Cardiac muscle cell (in vitro differentiated cells and primary cell): ENCODE results near the gene NOC4L. TPM values are rescaled to one million over a fixed set of nuclear protein-coding genes. Genes with fewer than 3 reads are reported as not detected.
A peak's percentile ranks its signal among the peaks of the same experiment; 100 is the strongest.

Experiments
- DNase-seq, 2 donors: peaks; one replicate each; pipeline versions ENCODE4 v3.0.0 to v3.0.0-alpha.2; 2010 to 2017; ENCODE audit warnings: low read depth in 1 of 2, low spot score in 1 of 2
- H3K27ac ChIP-seq: fragments of 200-600 bp; sonication (generic); 2 replicates; pipeline ENCODE4 v1.5.1; 2016
- H3K27me3 ChIP-seq: fragments of 200-600 bp; sonication (generic); 2 replicates; pipeline ENCODE4 v1.6.0; 2016; ENCODE audit warnings: control low read depth
- H3K36me3 ChIP-seq: fragments of 200-600 bp; sonication (generic); 2 replicates; pipeline ENCODE4 v1.5.1; 2016; ENCODE audit warnings: control low read depth
- H3K4me1 ChIP-seq: fragments of 200-600 bp; sonication (generic); 2 replicates; pipeline ENCODE4 v1.8.1; 2017; ENCODE audit warnings: low read depth, mild to moderate bottlenecking, mixed run types
- H3K4me3 ChIP-seq: fragments of 200-600 bp; sonication (generic); 2 replicates; pipeline ENCODE4 v1.5.1; 2016; ENCODE audit warnings: mild to moderate bottlenecking
- H3K9me3 ChIP-seq: fragments of 200-600 bp; sonication (generic); 2 replicates; pipeline ENCODE4 v1.5.1; 2017; ENCODE audit warnings: low read depth, mild to moderate bottlenecking, control low read depth
- CTCF ChIP-seq: IDR thresholded peaks from 2 replicates; pipeline ENCODE4 v1.5.1; 2012; ENCODE audit warnings: low read depth, mild to moderate bottlenecking, low read length
- polyA plus RNA-seq: library from polyadenylated mRNA; unstranded; fragments of >200 nt; fragmentation: Nextera tagmentation; extraction: Ambion mirVana; gene quantifications from 2 replicates; pipeline ENCODE4 v1.2.1, GENCODE V29; 2016
- total RNA-seq: library from RNA; depleted of rRNA; stranded (reverse); fragments of >200 nt; gene quantifications from 2 replicates; pipeline ENCODE4 v1.2.3, GENCODE V29; 2016

The NOC4L gene
- total and polyA plus RNA-seq, 2 experiments from 2014 or later = 17.1 to 33.1 TPM

- no peak for DNase-seq
- no peak overlapping the region for H3K27ac ChIP-seq
- H3K36me3 ChIP-seq = no peaks in the 10 kb centered on the region
- H3K27me3 ChIP-seq = peaks cover 10% of the 10 kb centered on the region
- no peaks in the 10 kb centered on the region for H3K9me3 ChIP-seq
- no peaks in the 10 kb centered on the region for H3K4me1 ChIP-seq
- H3K4me3 ChIP-seq = no peak overlapping the region
- no peak for TF ChIP-seq CTCF
Observed at GRCh38 chr12:132161796-132162507, 17.7 kb downstream of the NOC4L start.

GRCh38 chr12:132162508-132163031, 18.3 kb downstream of the NOC4L start:
- peaks cover 10% of the 10 kb centered on the region for H3K27me3 ChIP-seq
- TF ChIP-seq CTCF = no peak
- H3K27ac ChIP-seq = no peak overlapping the region
- no peaks in the 10 kb centered on the region for H3K36me3 ChIP-seq
- peak in 1 of 2 donors; percentile 84 for DNase-seq
- no peaks in the 10 kb centered on the region for H3K9me3 ChIP-seq
- no peaks in the 10 kb centered on the region for H3K4me1 ChIP-seq
- H3K4me3 ChIP-seq = no peak overlapping the region

- no peak overlapping the region for H3K4me3 ChIP-seq
- TF ChIP-seq CTCF = no peak
- no peak for DNase-seq
- H3K27me3 ChIP-seq = peaks cover 10% of the 10 kb centered on the region
- no peaks in the 10 kb centered on the region for H3K9me3 ChIP-seq
- H3K36me3 ChIP-seq = no peaks in the 10 kb centered on the region
- H3K4me1 ChIP-seq = no peaks in the 10 kb centered on the region
- H3K27ac ChIP-seq = no peak overlapping the region
Observed at GRCh38 chr12:132163041-132163910, 19.0 kb downstream of the NOC4L start.

GRCh38 chr12:132163911-132164288, 19.6 kb downstream of the NOC4L start:
- DNase-seq = no peak
- peaks cover 10% of the 10 kb centered on the region for H3K27me3 ChIP-seq
- peak; percentile 24 for TF ChIP-seq CTCF
- no peaks in the 10 kb centered on the region for H3K36me3 ChIP-seq
- no peak overlapping the region for H3K27ac ChIP-seq
- no peak overlapping the region for H3K4me3 ChIP-seq
- no peaks in the 10 kb centered on the region for H3K9me3 ChIP-seq
- no peaks in the 10 kb centered on the region for H3K4me1 ChIP-seq

GRCh38 chr12:132164426-132164825, 20.2 kb downstream of the NOC4L start:
- no peaks in the 10 kb centered on the region for H3K36me3 ChIP-seq
- H3K27me3 ChIP-seq = peaks cover 10% of the 10 kb centered on the region
- TF ChIP-seq CTCF = no peak
- no peak for DNase-seq
- H3K4me3 ChIP-seq = no peak overlapping the region
- H3K27ac ChIP-seq = no peak overlapping the region
- no peaks in the 10 kb centered on the region for H3K9me3 ChIP-seq
- H3K4me1 ChIP-seq = no peaks in the 10 kb centered on the region
